Measurements from ENCODE around the gene C6orf89.

C6orf89 gene
- 72.2 to 206 reads per million in 2 donors for total RNA-seq

- peak; percentile 97 for DNase-seq
Measured at GRCh38 chr6:36885461-36886401, at the start of gene C6orf89. Gene C6orf89, plus strand, starts transcription at chr6:36885952. Its CDS starts 13,493 bp downstream, at chr6:36899445.

- no peak for DNase-seq
Measured at GRCh38 chr6:36836111-36837021, 49.4 kb upstream of the C6orf89 start.

- DNase-seq, result no peak
Measured at GRCh38 chr6:36837022-36837339, 48.8 kb upstream of the C6orf89 start.

GRCh38 chr6:36837686-36838085, 48.1 kb upstream of the C6orf89 start:
- DNase-seq, result no peak

- DNase-seq, result peak; percentile 4
Measured at GRCh38 chr6:36838896-36839748, 46.6 kb upstream of the C6orf89 start, which contains the start of gene CPNE5. Gene CPNE5, minus strand, starts transcription at chr6:36839444. Its CDS starts 67 bp downstream, at chr6:36839377.

GRCh38 chr6:36839749-36840431, 45.9 kb upstream of the C6orf89 start:
- DNase-seq, result peak; percentile 34

GRCh38 chr6:36840432-36841403, 45.0 kb upstream of the C6orf89 start:
- DNase-seq, result peak; percentile 19

GRCh38 chr6:36841756-36842155, 44.0 kb upstream of the C6orf89 start:
- DNase-seq, result no peak

- no peak for DNase-seq
Measured at GRCh38 chr6:36843170-36843569, 42.6 kb upstream of the C6orf89 start.

- DNase-seq, result no peak
Measured at GRCh38 chr6:36844232-36845170, 41.3 kb upstream of the C6orf89 start.

GRCh38 chr6:36845233-36845632, 40.5 kb upstream of the C6orf89 start:
- DNase-seq, result no peak

GRCh38 chr6:36847152-36847551, 38.6 kb upstream of the C6orf89 start:
- DNase-seq, result no peak

GRCh38 chr6:36847991-36848390, 37.8 kb upstream of the C6orf89 start:
- no peak for DNase-seq

- DNase-seq, result no peak
Measured at GRCh38 chr6:36848658-36849441, 36.9 kb upstream of the C6orf89 start.

GRCh38 chr6:36850021-36850420, 35.7 kb upstream of the C6orf89 start:
- no peak for DNase-seq

GRCh38 chr6:36851149-36851614, 34.6 kb upstream of the C6orf89 start:
- peak; percentile 6 for DNase-seq

- no peak for DNase-seq
Measured at GRCh38 chr6:36851626-36852025, 34.1 kb upstream of the C6orf89 start.

- no peak for DNase-seq
Measured at GRCh38 chr6:36852481-36853147, 33.1 kb upstream of the C6orf89 start.

All from T-helper 9 cell (primary cell).